ENCODE data around the gene FHAD1. TPM values are rescaled to one million over a fixed set of nuclear protein-coding genes. Genes with fewer than 3 reads are reported as not detected.

Gene FHAD1
- total RNA-seq, 1 experiment from 2014 or later, result 3.5 TPM

DNA sequence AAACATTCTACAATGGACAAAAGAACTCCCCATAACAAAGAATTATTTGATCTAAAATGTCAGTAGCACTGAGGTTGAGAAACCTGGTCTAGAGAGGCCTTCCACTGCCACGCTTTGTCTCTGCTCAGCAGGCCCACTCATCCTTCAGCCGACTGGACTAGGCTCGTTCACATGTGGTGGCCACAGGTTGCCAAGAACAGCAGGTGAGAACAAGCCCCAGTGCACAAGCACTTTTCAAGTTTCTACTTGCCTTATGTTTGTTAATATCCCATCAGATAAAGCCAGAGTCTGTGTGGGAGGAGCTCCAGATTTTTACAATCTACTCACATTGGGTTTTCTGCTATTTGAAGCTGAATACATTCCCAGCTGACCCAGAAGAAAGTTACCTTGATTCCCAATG, 153.6 kb downstream of the FHAD1 start:
- Histone ChIP-seq H2AFZ (ENCODE audit: low read depth, low read length, poor library complexity, severe bottlenecking) (no peak overlapping the region), H3K79me2 (ENCODE audit: insufficient read depth, low read length) (no peaks in the 10 kb centered on the region), H3K4me1 (ENCODE audit: control insufficient read depth in 1 of 2, insufficient read depth in 2 of 2, low read length in 2 of 2) (no peaks in the 10 kb centered on the region), H3K9me3 (ENCODE audit: control insufficient read depth in 1 of 2, insufficient read depth in 1 of 2, low read depth in 1 of 2, low read length in 2 of 2) (no peaks in the 10 kb centered on the region), H3K27me3 (ENCODE audit: insufficient read depth, low read length) (no peaks in the 10 kb centered on the region), H3K4me2 (ENCODE audit: low read length) (no peak overlapping the region), H3K27ac (ENCODE audit: low read depth, low read length) (no peak overlapping the region), H3K4me3 (replicated peaks in 1 of 2; ENCODE audit: low read depth in 1 of 2, low read length in 2 of 2) (no peak overlapping the region), H3K9ac (ENCODE audit: low read length) (no peak overlapping the region), H3K9me2 (ENCODE audit: insufficient read depth) (no peaks in the 10 kb centered on the region), H3K36me3 (ENCODE audit: control insufficient read depth in 1 of 2, insufficient read depth in 2 of 2, low read length in 2 of 2) (no peaks in the 10 kb centered on the region), H4K20me1 (ENCODE audit: insufficient read depth) (no peaks in the 10 kb centered on the region)
- ChIA-PET RAD21 (ENCODE audit: low non-redundant PET in 1 of 2, low total read pairs in 2 of 2, uncharacterized antibody in 2 of 2, unreplicated experiment in 2 of 2) (no interaction called here), CTCF (no interaction called here), POLR2A (no interaction called here)
- BruUV-seq (replicated peaks), result no TSS peak
- TF ChIP-seq JUND (IDR thresholded peaks at IDR 0.05) (no peak), SP1 (IDR thresholded peaks at IDR 0.05; ENCODE audit: low read depth) (no peak), YY1 (IDR thresholded peaks at IDR 0.05; ENCODE audit: extremely low read depth, insufficient replicate concordance, low read depth, low read length) (no peak), CEBPB (IDR thresholded peaks at IDR 0.05; ENCODE audit: low read depth) (no peak)
- DNase-seq (ENCODE audit: low read depth, low spot score) (no peak), ATAC-seq (no peak)
- intact Hi-C loops (cut with micrococcal nuclease), result no loop called here

DNA sequence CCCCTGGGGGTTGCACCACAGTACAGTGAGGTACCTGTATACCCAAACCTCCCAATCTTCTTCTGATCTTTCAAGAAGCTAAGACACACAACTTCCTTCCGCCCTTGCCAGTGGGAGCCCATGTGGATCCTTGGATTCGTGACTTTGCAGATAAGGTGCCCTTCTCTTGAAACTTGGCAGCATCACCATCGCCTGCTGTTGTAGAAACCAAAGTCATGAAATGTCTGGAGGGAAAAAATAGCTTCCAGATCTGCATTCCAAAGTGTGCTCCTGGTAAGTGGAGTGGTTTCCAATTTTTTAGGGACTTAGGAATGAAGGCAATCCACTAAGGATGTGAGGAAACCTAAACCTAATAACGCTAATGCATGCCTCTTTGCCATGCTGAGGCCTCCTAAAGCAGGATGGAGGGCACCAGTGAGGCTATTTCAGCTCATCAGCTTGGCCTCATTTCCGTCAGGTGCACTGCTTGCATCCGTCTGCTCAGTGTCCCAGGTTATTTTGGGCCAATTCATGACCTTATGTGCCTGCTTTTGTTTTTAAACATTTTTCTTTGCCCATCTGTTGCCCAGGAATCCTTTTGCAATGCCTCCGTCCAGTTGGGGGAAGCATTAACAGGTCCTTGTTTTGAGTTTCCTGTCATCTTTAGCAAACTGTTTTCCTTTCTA, 154.5 kb downstream of the FHAD1 start:
- no peak overlapping the region for H2AFZ ChIP-seq (ENCODE audit: low read depth, low read length, poor library complexity, severe bottlenecking)
- ATAC-seq (no peak), DNase-seq (ENCODE audit: low read depth, low spot score) (no peak)
- no peaks in the 10 kb centered on the region for H3K27me3 ChIP-seq (ENCODE audit: insufficient read depth, low read length)
- H3K4me2 ChIP-seq (ENCODE audit: low read length), result no peak overlapping the region
- BruUV-seq (replicated peaks), result no TSS peak
- H3K9me3 ChIP-seq (ENCODE audit: control insufficient read depth in 1 of 2, insufficient read depth in 1 of 2, low read depth in 1 of 2, low read length in 2 of 2), result no peaks in the 10 kb centered on the region
- no peaks in the 10 kb centered on the region for H3K9me2 ChIP-seq (ENCODE audit: insufficient read depth)
- H3K36me3 ChIP-seq (ENCODE audit: control insufficient read depth in 1 of 2, insufficient read depth in 2 of 2, low read length in 2 of 2), result no peaks in the 10 kb centered on the region
- no peak overlapping the region for H3K9ac ChIP-seq (ENCODE audit: low read length)
- TF ChIP-seq CEBPB (IDR thresholded peaks at IDR 0.05; ENCODE audit: low read depth), result no peak
- TF ChIP-seq SIN3A (IDR thresholded peaks at IDR 0.05; ENCODE audit: low read depth), result no peak
- TF ChIP-seq POLR2A (IDR thresholded peaks at IDR 0.05; ENCODE audit: borderline replicate concordance, extremely low read depth, insufficient read depth, insufficient read length), result no peak
- TF ChIP-seq EZH2phosphoT487 (IDR thresholded peaks at IDR 0.05; ENCODE audit: borderline replicate concordance), result no peak
- TF ChIP-seq, protein P1, sequence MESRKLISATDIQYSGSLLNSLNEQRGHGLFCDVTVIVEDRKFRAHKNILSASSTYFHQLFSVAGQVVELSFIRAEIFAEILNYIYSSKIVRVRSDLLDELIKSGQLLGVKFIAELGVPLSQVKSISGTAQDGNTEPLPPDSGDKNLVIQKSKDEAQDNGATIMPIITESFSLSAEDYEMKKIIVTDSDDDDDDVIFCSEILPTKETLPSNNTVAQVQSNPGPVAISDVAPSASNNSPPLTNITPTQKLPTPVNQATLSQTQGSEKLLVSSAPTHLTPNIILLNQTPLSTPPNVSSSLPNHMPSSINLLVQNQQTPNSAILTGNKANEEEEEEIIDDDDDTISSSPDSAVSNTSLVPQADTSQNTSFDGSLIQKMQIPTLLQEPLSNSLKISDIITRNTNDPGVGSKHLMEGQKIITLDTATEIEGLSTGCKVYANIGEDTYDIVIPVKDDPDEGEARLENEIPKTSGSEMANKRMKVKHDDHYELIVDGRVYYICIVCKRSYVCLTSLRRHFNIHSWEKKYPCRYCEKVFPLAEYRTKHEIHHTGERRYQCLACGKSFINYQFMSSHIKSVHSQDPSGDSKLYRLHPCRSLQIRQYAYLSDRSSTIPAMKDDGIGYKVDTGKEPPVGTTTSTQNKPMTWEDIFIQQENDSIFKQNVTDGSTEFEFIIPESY (IDR thresholded peaks at IDR 0.05; ENCODE audit: extremely low read depth, insufficient replicate concordance, low read length), result no peak
- TF ChIP-seq ZNF274 (IDR thresholded peaks at IDR 0.05; ENCODE audit: low read depth, low read length), result no peak
- TF ChIP-seq SRF (IDR thresholded peaks at IDR 0.05; ENCODE audit: low read depth), result no peak
- TF ChIP-seq, protein P2, sequence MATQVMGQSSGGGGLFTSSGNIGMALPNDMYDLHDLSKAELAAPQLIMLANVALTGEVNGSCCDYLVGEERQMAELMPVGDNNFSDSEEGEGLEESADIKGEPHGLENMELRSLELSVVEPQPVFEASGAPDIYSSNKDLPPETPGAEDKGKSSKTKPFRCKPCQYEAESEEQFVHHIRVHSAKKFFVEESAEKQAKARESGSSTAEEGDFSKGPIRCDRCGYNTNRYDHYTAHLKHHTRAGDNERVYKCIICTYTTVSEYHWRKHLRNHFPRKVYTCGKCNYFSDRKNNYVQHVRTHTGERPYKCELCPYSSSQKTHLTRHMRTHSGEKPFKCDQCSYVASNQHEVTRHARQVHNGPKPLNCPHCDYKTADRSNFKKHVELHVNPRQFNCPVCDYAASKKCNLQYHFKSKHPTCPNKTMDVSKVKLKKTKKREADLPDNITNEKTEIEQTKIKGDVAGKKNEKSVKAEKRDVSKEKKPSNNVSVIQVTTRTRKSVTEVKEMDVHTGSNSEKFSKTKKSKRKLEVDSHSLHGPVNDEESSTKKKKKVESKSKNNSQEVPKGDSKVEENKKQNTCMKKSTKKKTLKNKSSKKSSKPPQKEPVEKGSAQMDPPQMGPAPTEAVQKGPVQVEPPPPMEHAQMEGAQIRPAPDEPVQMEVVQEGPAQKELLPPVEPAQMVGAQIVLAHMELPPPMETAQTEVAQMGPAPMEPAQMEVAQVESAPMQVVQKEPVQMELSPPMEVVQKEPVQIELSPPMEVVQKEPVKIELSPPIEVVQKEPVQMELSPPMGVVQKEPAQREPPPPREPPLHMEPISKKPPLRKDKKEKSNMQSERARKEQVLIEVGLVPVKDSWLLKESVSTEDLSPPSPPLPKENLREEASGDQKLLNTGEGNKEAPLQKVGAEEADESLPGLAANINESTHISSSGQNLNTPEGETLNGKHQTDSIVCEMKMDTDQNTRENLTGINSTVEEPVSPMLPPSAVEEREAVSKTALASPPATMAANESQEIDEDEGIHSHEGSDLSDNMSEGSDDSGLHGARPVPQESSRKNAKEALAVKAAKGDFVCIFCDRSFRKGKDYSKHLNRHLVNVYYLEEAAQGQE (IDR thresholded peaks at IDR 0.05; ENCODE audit: low read depth), result no peak
- no peak for TF ChIP-seq SP1 (IDR thresholded peaks at IDR 0.05; ENCODE audit: low read depth)
- TF ChIP-seq, protein P3, sequence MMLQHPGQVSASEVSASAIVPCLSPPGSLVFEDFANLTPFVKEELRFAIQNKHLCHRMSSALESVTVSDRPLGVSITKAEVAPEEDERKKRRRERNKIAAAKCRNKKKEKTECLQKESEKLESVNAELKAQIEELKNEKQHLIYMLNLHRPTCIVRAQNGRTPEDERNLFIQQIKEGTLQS (IDR thresholded peaks at IDR 0.05), result no peak
- no peak for TF ChIP-seq EZH2 (IDR thresholded peaks at IDR 0.05)
- TF ChIP-seq FOSL1 (IDR thresholded peaks at IDR 0.05; ENCODE audit: low read depth), result no peak
- TF ChIP-seq ZFX (IDR thresholded peaks at IDR 0.05), result no peak
- no peak for TF ChIP-seq CBX3 (IDR thresholded peaks at IDR 0.05; ENCODE audit: low read depth)
- TF ChIP-seq EGR1 (IDR thresholded peaks at IDR 0.05; ENCODE audit: low read depth), result no peak
- no peak for TF ChIP-seq JUND (IDR thresholded peaks at IDR 0.05)
- no peak overlapping the region for H3K4me3 ChIP-seq (replicated peaks in 1 of 2; ENCODE audit: low read depth in 1 of 2, low read length in 2 of 2)
- ChIA-PET POLR2A (no interaction called here), CTCF (no interaction called here), RAD21 (ENCODE audit: low non-redundant PET in 1 of 2, low total read pairs in 2 of 2, uncharacterized antibody in 2 of 2, unreplicated experiment in 2 of 2) (no interaction called here)
- H3K79me2 ChIP-seq (ENCODE audit: insufficient read depth, low read length), result no peaks in the 10 kb centered on the region
- H3K4me1 ChIP-seq (ENCODE audit: control insufficient read depth in 1 of 2, insufficient read depth in 2 of 2, low read length in 2 of 2), result no peaks in the 10 kb centered on the region
- intact Hi-C loops (cut with micrococcal nuclease), result no loop called here
- H4K20me1 ChIP-seq (ENCODE audit: insufficient read depth), result no peaks in the 10 kb centered on the region
- H3K27ac ChIP-seq (ENCODE audit: low read depth, low read length), result no peak overlapping the region

Measured in HCT116 (cell line).